Kidney epithelial cell (primary cell): ENCODE results near the gene PAX3. TPM values are rescaled to one million over a fixed set of nuclear protein-coding genes. Genes with fewer than 3 reads are reported as not detected.

Experiments
- DNase-seq: peaks from one replicate; pipeline ENCODE4 v3.0.0-alpha.2; 2010; ENCODE audit warnings: low read depth
- H3K27me3 ChIP-seq: 2 replicates; pipeline ENCODE4 v1.6.0; 2011; ENCODE audit warnings: low read length; ENCODE audit not compliant: control insufficient read depth, insufficient read depth
- H3K36me3 ChIP-seq: 2 replicates; pipeline ENCODE4 v1.5.1; 2011; ENCODE audit warnings: low read length; ENCODE audit not compliant: control insufficient read depth, insufficient read depth
- H3K4me3 ChIP-seq: 2 replicates; pipeline ENCODE4 v1.5.1; 2011; ENCODE audit warnings: low read depth, mild to moderate bottlenecking, control low read depth, low read length
- CTCF ChIP-seq: IDR thresholded peaks from 2 replicates; pipeline ENCODE4 v1.5.1; 2011; ENCODE audit warnings: mild to moderate bottlenecking, moderate library complexity, low read length, control low read depth, inconsistent platforms; ENCODE audit not compliant: insufficient read depth, poor library complexity, severe bottlenecking
- total RNA-seq: library from RNA; depleted of rRNA; stranded (reverse); fragments of >200 nt; gene quantifications from 2 replicates; pipeline ENCODE4 v1.2.3, GENCODE V29; 2015

PAX3 gene
- total RNA-seq, 1 donor from 2014 or later = not detected

- Histone ChIP-seq H3K36me3 (no peaks in the 10 kb centered on the region), H3K27me3 (peaks cover 100% of the 10 kb centered on the region), H3K4me3 (no peak overlapping the region)
- TF ChIP-seq CTCF = no peak
- no peak for DNase-seq
Observed at GRCh38 chr2:222300726-222301052, 1.9 kb upstream of the PAX3 start.

GRCh38 chr2:222299906-222300725 lies 1.3 kb upstream of the PAX3 start:
- H3K27me3 ChIP-seq = peaks cover 100% of the 10 kb centered on the region
- H3K4me3 ChIP-seq = no peak overlapping the region
- no peak for TF ChIP-seq CTCF
- no peak for DNase-seq
- H3K36me3 ChIP-seq = no peaks in the 10 kb centered on the region

GRCh38 chr2:222298001-222298310 lies 842 bp downstream of the PAX3 start:
- DNase-seq = no peak
- no peak for TF ChIP-seq CTCF
- no peak overlapping the region for H3K4me3 ChIP-seq
- H3K27me3 ChIP-seq = peaks cover 99% of the 10 kb centered on the region
- H3K36me3 ChIP-seq = no peaks in the 10 kb centered on the region

GRCh38 chr2:222297600-222297935 lies 1.2 kb downstream of the PAX3 start:
- DNase-seq = no peak
- H3K36me3 ChIP-seq = no peaks in the 10 kb centered on the region
- no peak for TF ChIP-seq CTCF
- peaks cover 99% of the 10 kb centered on the region for H3K27me3 ChIP-seq
- no peak overlapping the region for H3K4me3 ChIP-seq

GRCh38 chr2:222296911-222297599 lies 1.7 kb downstream of the PAX3 start:
- TF ChIP-seq CTCF = no peak
- Histone ChIP-seq H3K27me3 (peaks cover 99% of the 10 kb centered on the region), H3K4me3 (no peak overlapping the region), H3K36me3 (no peaks in the 10 kb centered on the region)
- DNase-seq = no peak
